Smooth muscle cell (in vitro differentiated cells): Measurements from ENCODE around the gene PRKCI. TPM values are rescaled to one million over a fixed set of nuclear protein-coding genes. Genes with fewer than 3 reads are reported as not detected.
"Not testable (repeated sequence)": the region's sequence is repeated elsewhere in the genome, so short reads cannot be mapped to it uniquely, and the experiment has no call there.

ENCODE experiments used
- DNase-seq: peaks from one replicate; lab custom pipeline; 2025; ENCODE audit not compliant: unreplicated experiment; lab: John Stamatoyannopoulos, UW
- H2AFZ ChIP-seq: fragments of 200-600 bp; sonication (generic); 2 replicates; pipeline ENCODE4 v1.6.0; 2016; ENCODE audit warnings: antibody characterized with exemption, low read depth, mild to moderate bottlenecking
- H3F3A ChIP-seq: fragments of 200-600 bp; sonication (generic); 2 replicates; pipeline ENCODE4 v1.6.0; 2017; ENCODE audit warnings: antibody characterized with exemption, low read depth
- H3K27ac ChIP-seq: fragments of 200-600 bp; sonication (generic); 2 replicates; pipeline ENCODE4 v1.5.1; 2016; ENCODE audit warnings: low read depth, mild to moderate bottlenecking
- H3K27me3 ChIP-seq: fragments of 200-600 bp; sonication (generic); 2 replicates; pipeline ENCODE4 v1.6.1; 2016; ENCODE audit warnings: low read depth, mild to moderate bottlenecking
- H3K36me3 ChIP-seq: fragments of 200-600 bp; sonication (generic); 2 replicates; pipeline ENCODE4 v1.5.1; 2016; ENCODE audit warnings: low read depth
- H3K4me1 ChIP-seq: fragments of 200-600 bp; sonication (generic); 2 replicates; pipeline ENCODE4 v1.5.1; 2016; ENCODE audit warnings: low read depth
- H3K4me2 ChIP-seq: fragments of 200-600 bp; sonication (generic); 2 replicates; pipeline ENCODE4 v1.6.0; 2016; ENCODE audit warnings: mild to moderate bottlenecking
- H3K4me3 ChIP-seq: fragments of 200-600 bp; sonication (generic); 2 replicates; pipeline ENCODE4 v1.5.1; 2016; ENCODE audit warnings: mild to moderate bottlenecking
- H3K79me2 ChIP-seq: fragments of 200-600 bp; sonication (generic); 2 replicates; pipeline ENCODE4 v1.6.0; 2016; ENCODE audit warnings: low read depth, mild to moderate bottlenecking
- H3K9ac ChIP-seq: fragments of 200-600 bp; sonication (generic); 2 replicates; pipeline ENCODE4 v1.6.0; 2016; ENCODE audit warnings: low read depth
- H3K9me3 ChIP-seq: fragments of 200-600 bp; sonication (generic); replicated peaks from 2 replicates; pipeline ENCODE4 v1.5.1; 2016; ENCODE audit warnings: low read depth
- H4K20me1 ChIP-seq: fragments of 200-600 bp; sonication (generic); 2 replicates; pipeline ENCODE4 v1.6.0; 2016; ENCODE audit warnings: low read depth
- WGBS: methylation state at CpG from one replicate; pipeline ENCODE4 v1.1.7; 2016; ENCODE audit warnings: low lambda C conversion rate; 5-methylcytosine and 5-hydroxymethylcytosine counted together
- polyA plus RNA-seq: library from polyadenylated mRNA; unstranded; fragments of >200 nt; fragmentation: Nextera tagmentation; extraction: Ambion mirVana; gene quantifications from 2 replicates; pipeline ENCODE4 v1.2.1, GENCODE V29; 2016
- total RNA-seq: library from RNA; depleted of rRNA; stranded (reverse); fragments of >200 nt; gene quantifications from 2 replicates; pipeline ENCODE4 v1.2.3, GENCODE V29; 2014
- TF ChIP-seq, protein P1 (sequence below): fragments of 200-600 bp; sonication (generic); IDR thresholded peaks from 2 replicates; pipeline ENCODE4 v1.5.1; 2017; ENCODE audit warnings: borderline replicate concordance, mild to moderate bottlenecking, antibody characterized with exemption; ENCODE audit not compliant: insufficient read depth, poor library complexity, severe bottlenecking

PRKCI gene
- total and polyA plus RNA-seq, 2 experiments from 2014 or later: 20.0 to 62.6 TPM

DNA sequence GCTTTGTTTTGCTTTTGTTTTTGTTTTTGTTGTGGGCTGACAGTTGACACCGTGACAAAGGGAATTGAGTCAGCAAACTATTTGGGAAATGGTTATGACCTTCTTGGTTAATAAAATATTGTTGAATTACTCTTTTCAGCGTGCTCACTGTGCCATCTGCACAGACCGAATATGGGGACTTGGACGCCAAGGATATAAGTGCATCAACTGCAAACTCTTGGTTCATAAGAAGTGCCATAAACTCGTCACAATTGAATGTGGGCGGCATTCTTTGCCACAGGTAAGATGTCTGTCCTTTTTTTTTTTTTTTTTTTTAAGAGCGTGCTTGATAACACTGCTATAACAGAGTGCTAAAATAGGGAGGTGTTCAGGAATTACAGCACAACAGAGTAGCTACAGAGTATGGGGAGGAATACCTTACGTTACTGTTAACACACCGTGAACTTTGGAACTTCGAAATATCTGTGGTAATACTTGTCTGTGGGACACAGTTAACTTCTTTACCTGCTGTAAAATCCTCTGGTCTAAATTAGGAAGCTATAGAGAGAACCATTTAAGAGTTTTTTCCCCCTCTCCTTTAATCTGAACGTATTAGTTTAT, 48.2 kb downstream of the PRKCI start:
- Histone ChIP-seq H3K27me3 (no peaks in the 10 kb centered on the region), H4K20me1 (peaks cover 3% of the 10 kb centered on the region), H3K36me3 (peaks cover 13% of the 10 kb centered on the region), H3K9me3 (no peaks in the 10 kb centered on the region), H3F3A (no peaks in the 10 kb centered on the region), H3K4me1 (no peaks in the 10 kb centered on the region), H2AFZ (no peak overlapping the region), H3K79me2 (no peaks in the 10 kb centered on the region), H3K4me3 (no peak overlapping the region), H3K4me2 (no peak overlapping the region), H3K9ac (no peak overlapping the region), H3K27ac (no peak overlapping the region)
- DNase-seq: no peak
- TF ChIP-seq, protein P1, sequence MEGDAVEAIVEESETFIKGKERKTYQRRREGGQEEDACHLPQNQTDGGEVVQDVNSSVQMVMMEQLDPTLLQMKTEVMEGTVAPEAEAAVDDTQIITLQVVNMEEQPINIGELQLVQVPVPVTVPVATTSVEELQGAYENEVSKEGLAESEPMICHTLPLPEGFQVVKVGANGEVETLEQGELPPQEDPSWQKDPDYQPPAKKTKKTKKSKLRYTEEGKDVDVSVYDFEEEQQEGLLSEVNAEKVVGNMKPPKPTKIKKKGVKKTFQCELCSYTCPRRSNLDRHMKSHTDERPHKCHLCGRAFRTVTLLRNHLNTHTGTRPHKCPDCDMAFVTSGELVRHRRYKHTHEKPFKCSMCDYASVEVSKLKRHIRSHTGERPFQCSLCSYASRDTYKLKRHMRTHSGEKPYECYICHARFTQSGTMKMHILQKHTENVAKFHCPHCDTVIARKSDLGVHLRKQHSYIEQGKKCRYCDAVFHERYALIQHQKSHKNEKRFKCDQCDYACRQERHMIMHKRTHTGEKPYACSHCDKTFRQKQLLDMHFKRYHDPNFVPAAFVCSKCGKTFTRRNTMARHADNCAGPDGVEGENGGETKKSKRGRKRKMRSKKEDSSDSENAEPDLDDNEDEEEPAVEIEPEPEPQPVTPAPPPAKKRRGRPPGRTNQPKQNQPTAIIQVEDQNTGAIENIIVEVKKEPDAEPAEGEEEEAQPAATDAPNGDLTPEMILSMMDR: no peak
- WGBS: 96% methylated on average over 11 of the region's 11 CpGs

DNA sequence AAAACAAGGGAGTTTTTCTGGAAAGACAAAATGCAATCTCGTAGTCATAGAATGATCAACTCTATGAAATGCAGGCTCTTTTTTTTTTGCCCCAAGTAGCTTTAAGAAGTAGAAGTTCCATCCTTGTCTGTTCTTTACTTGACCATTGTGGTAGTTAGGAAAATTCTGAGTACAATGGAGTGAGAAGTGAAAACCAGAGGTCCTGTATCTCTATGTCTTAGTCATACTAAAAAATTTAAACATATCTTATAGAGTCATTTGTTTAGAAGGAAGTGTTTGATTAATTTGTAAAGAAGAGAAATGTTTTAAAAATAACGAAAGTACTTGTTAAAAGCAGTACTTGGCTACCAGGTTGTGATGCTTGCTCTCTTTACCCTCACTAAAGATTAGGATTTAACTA, 52.4 kb downstream of the PRKCI start:
- Histone ChIP-seq H3K9ac (no peak overlapping the region), H2AFZ (no peak overlapping the region), H4K20me1 (peaks cover 3% of the 10 kb centered on the region), H3K27ac (no peak overlapping the region), H3K4me1 (no peaks in the 10 kb centered on the region), H3F3A (no peaks in the 10 kb centered on the region), H3K36me3 (peaks cover 18% of the 10 kb centered on the region), H3K9me3 (no peaks in the 10 kb centered on the region), H3K4me2 (no peak overlapping the region), H3K79me2 (no peaks in the 10 kb centered on the region), H3K27me3 (no peaks in the 10 kb centered on the region), H3K4me3 (no peak overlapping the region)
- no peak for DNase-seq
- 96% methylated on average over 2 of the region's 2 CpGs for WGBS
- TF ChIP-seq, protein P1: no peak

DNA sequence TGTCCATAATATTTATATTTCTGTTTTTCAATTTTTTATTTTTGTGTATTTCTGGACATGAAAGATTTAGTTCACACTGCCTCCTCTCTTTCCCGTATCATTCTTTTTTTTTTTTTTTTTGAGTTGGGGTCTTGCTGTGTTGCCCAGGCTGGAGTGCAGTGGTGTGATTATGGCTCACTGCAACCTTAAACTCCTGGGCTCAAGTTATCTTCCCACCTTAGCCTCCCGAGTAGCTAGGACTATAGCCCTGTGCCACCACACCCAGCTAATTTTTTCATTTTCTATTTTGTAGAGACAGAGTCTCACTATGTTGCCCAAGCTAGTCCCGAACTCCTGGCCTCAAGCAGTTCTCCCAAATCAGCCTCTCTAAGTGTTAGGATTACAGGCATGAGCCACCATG, 53.6 kb downstream of the PRKCI start:
- Histone ChIP-seq H3K27me3 (no peaks in the 10 kb centered on the region), H2AFZ (no peak overlapping the region), H3K4me2 (no peak overlapping the region), H3K4me1 (no peaks in the 10 kb centered on the region), H4K20me1 (peaks cover 3% of the 10 kb centered on the region), H3K4me3 (no peak overlapping the region), H3K9ac (no peak overlapping the region), H3K9me3 (no peaks in the 10 kb centered on the region), H3K36me3 (peaks cover 19% of the 10 kb centered on the region), H3K27ac (no peak overlapping the region), H3K79me2 (no peaks in the 10 kb centered on the region), H3F3A (no peaks in the 10 kb centered on the region)
- TF ChIP-seq, protein P1: no peak
- DNase-seq: no peak
- WGBS: 94% methylated on average over 3 of the region's 3 CpGs

DNA sequence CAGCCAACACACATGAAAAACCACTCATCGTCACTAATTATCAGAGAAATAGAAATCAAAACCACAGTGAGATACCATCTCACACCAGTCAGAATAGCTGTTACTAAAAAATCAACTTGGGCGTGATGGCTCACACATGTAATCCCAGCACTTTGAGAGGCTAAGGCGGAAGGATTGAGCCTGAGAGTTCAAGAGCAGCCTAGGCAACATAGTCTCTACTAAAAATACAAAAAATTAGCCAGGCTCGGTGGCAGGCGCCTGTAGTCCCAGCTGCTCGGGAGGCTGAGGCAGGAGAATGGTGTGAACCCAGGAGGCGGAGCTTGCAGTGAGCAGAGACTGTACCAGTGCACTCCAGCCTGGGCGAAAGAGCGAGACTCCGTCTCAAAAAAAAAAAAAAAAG, 55.1 kb downstream of the PRKCI start:
- H3K27me3 ChIP-seq, H2AFZ ChIP-seq, H3K9ac ChIP-seq, H3K9me3 ChIP-seq, H3K4me3 ChIP-seq, H3K27ac ChIP-seq, H3K4me2 ChIP-seq, DNase-seq, H3F3A ChIP-seq, H4K20me1 ChIP-seq, H3K4me1 ChIP-seq, H3K79me2 ChIP-seq: not testable (repeated sequence)
- H3K36me3 ChIP-seq: peaks cover 19% of the 10 kb centered on the region
- WGBS: 94% methylated on average over 10 of the region's 10 CpGs
